Measurements from ENCODE around the gene GRID2. TPM values are rescaled to one million over a fixed set of nuclear protein-coding genes. Genes with fewer than 3 reads are reported as not detected.

Gene GRID2
- total and polyA plus RNA-seq, 4 donors = under 0.01 to 0.02 TPM; not detected in 2

DNA sequence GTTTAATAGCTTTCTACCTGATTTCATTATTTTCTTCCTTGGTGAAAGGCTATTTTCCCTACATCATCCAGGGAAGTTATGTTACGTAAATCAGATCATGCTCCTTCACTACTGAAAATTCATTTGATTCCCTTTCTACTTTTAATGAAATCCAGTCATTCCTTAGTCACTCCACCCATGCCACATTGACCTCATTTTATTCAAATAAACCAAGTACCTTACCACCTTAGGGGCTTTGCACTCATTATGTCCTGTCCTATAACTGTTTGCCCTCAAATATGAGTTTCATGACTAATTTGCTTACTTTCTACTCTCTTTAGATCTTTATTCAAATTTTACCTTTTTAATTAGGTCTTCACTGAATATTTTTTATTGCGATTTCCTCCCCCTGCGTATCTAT lies 374.0 kb downstream of the GRID2 start:
- no peak overlapping the region for H3K4me3 ChIP-seq (ENCODE audit: low read depth in 1 of 3, low read length in 3 of 3)
- H3K27me3 ChIP-seq (ENCODE audit: control insufficient read depth in 4 of 4, insufficient read depth in 4 of 4, low read length in 3 of 4) = peaks cover 0 to 5% (median 0%) of the 10 kb centered on the region in 4 donors
- no peaks in the 10 kb centered on the region for H3K36me3 ChIP-seq (ENCODE audit: control insufficient read depth in 4 of 4, insufficient read depth in 3 of 4, low read depth in 1 of 4, low read length in 3 of 4)
- no peaks in the 10 kb centered on the region for H3K9me3 ChIP-seq (ENCODE audit: control insufficient read depth in 4 of 4, low read length in 3 of 4)
- no peak overlapping the region for H3K9ac ChIP-seq (ENCODE audit: low read depth in 1 of 2, low read length in 2 of 2)
- no peak overlapping the region for H3K27ac ChIP-seq (ENCODE audit: low read depth in 1 of 2, low read length in 2 of 2)
- no peaks in the 10 kb centered on the region for H3K4me1 ChIP-seq (ENCODE audit: control insufficient read depth in 4 of 4, insufficient read depth in 4 of 4, low read length in 3 of 4)
- TF ChIP-seq HNF4A (conservative IDR thresholded peaks at IDR 0.05) (no peak), HNF4G (IDR thresholded peaks at IDR 0.05) (no peak), JUND (IDR thresholded peaks at IDR 0.05) (no peak), SP1 (IDR thresholded peaks at IDR 0.05) (no peak), RXRA (IDR thresholded peaks at IDR 0.05) (no peak), YY1 (IDR thresholded peaks at IDR 0.05) (no peak), EGR1 (IDR thresholded peaks at IDR 0.05; ENCODE audit: low read depth in 2 of 2) (no peak), FOXA2 (IDR thresholded peaks at IDR 0.05) (no peak), NR2F2 (IDR thresholded peaks at IDR 0.05) (no peak), FOXA1 (IDR thresholded peaks at IDR 0.05) (no peak)
- TF ChIP-seq, protein P1, sequence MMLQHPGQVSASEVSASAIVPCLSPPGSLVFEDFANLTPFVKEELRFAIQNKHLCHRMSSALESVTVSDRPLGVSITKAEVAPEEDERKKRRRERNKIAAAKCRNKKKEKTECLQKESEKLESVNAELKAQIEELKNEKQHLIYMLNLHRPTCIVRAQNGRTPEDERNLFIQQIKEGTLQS (IDR thresholded peaks at IDR 0.05) = no peak
- TF ChIP-seq, protein P2, sequence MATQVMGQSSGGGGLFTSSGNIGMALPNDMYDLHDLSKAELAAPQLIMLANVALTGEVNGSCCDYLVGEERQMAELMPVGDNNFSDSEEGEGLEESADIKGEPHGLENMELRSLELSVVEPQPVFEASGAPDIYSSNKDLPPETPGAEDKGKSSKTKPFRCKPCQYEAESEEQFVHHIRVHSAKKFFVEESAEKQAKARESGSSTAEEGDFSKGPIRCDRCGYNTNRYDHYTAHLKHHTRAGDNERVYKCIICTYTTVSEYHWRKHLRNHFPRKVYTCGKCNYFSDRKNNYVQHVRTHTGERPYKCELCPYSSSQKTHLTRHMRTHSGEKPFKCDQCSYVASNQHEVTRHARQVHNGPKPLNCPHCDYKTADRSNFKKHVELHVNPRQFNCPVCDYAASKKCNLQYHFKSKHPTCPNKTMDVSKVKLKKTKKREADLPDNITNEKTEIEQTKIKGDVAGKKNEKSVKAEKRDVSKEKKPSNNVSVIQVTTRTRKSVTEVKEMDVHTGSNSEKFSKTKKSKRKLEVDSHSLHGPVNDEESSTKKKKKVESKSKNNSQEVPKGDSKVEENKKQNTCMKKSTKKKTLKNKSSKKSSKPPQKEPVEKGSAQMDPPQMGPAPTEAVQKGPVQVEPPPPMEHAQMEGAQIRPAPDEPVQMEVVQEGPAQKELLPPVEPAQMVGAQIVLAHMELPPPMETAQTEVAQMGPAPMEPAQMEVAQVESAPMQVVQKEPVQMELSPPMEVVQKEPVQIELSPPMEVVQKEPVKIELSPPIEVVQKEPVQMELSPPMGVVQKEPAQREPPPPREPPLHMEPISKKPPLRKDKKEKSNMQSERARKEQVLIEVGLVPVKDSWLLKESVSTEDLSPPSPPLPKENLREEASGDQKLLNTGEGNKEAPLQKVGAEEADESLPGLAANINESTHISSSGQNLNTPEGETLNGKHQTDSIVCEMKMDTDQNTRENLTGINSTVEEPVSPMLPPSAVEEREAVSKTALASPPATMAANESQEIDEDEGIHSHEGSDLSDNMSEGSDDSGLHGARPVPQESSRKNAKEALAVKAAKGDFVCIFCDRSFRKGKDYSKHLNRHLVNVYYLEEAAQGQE (IDR thresholded peaks at IDR 0.05) = no peak
- TF ChIP-seq, protein P3, sequence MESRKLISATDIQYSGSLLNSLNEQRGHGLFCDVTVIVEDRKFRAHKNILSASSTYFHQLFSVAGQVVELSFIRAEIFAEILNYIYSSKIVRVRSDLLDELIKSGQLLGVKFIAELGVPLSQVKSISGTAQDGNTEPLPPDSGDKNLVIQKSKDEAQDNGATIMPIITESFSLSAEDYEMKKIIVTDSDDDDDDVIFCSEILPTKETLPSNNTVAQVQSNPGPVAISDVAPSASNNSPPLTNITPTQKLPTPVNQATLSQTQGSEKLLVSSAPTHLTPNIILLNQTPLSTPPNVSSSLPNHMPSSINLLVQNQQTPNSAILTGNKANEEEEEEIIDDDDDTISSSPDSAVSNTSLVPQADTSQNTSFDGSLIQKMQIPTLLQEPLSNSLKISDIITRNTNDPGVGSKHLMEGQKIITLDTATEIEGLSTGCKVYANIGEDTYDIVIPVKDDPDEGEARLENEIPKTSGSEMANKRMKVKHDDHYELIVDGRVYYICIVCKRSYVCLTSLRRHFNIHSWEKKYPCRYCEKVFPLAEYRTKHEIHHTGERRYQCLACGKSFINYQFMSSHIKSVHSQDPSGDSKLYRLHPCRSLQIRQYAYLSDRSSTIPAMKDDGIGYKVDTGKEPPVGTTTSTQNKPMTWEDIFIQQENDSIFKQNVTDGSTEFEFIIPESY (IDR thresholded peaks at IDR 0.05) = no peak
- TF ChIP-seq, protein P4, sequence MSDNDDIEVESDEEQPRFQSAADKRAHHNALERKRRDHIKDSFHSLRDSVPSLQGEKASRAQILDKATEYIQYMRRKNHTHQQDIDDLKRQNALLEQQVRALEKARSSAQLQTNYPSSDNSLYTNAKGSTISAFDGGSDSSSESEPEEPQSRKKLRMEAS (IDR thresholded peaks at IDR 0.05) = no peak
- no peak for DNase-seq (ENCODE audit: low spot score)
- 95% methylated on average over 3 of the region's 3 CpGs for WGBS

DNA sequence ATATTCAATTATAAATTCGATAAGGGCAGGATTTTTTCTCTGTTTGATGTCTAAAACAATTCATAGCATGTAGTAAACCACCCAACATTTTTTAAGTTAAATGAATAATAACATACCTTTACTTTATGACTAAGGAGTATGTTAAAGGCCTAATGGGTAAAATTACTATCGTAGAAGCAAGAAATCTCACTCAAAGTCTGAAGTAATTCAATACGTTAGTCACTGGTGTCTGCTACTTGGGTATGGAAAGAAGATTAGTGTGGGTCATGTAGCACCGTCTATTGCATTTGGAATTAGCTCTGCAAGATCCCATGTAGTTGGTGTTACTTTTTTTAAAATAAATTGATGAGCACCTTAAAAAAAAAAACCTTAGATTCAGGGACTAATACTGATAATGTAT lies 374.5 kb downstream of the GRID2 start:
- Histone ChIP-seq H3K9ac (ENCODE audit: low read depth in 1 of 2, low read length in 2 of 2) (no peak overlapping the region), H3K36me3 (ENCODE audit: control insufficient read depth in 4 of 4, insufficient read depth in 3 of 4, low read depth in 1 of 4, low read length in 3 of 4) (no peaks in the 10 kb centered on the region), H3K27me3 (ENCODE audit: control insufficient read depth in 4 of 4, insufficient read depth in 4 of 4, low read length in 3 of 4) (peaks cover 0 to 5% (median 0%) of the 10 kb centered on the region in 4 donors), H3K9me3 (ENCODE audit: control insufficient read depth in 4 of 4, low read length in 3 of 4) (no peaks in the 10 kb centered on the region), H3K4me3 (ENCODE audit: low read depth in 1 of 3, low read length in 3 of 3) (no peak overlapping the region), H3K27ac (ENCODE audit: low read depth in 1 of 2, low read length in 2 of 2) (no peak overlapping the region), H3K4me1 (ENCODE audit: control insufficient read depth in 4 of 4, insufficient read depth in 4 of 4, low read length in 3 of 4) (no peaks in the 10 kb centered on the region)
- DNase-seq (ENCODE audit: low spot score) = no peak
- 84% methylated on average over 4 of the region's 4 CpGs for WGBS
- TF ChIP-seq EGR1 (IDR thresholded peaks at IDR 0.05; ENCODE audit: low read depth in 2 of 2) (no peak), TAF1 (conservative IDR thresholded peaks at IDR 0.05) (no peak), FOXA1 (IDR thresholded peaks at IDR 0.05) (no peak), RXRA (IDR thresholded peaks at IDR 0.05) (no peak)
- TF ChIP-seq, protein P1 (IDR thresholded peaks at IDR 0.05) = no peak
- TF ChIP-seq, protein P3 (IDR thresholded peaks at IDR 0.05) = no peak

All from liver (tissue), 9 donors.